Urinary bladder (tissue), 4 donors: ENCODE data around the gene MAGI2. TPM values are rescaled to one million over a fixed set of nuclear protein-coding genes. Genes with fewer than 3 reads are reported as not detected.

Experiments used
- DNase-seq: peaks from one replicate; pipeline ENCODE4 v3.0.0-alpha.2; 2015; ENCODE audit errors: extremely low spot score
- H3K27ac ChIP-seq: one replicate; pipeline ENCODE4 v1.5.1; 2013; ENCODE audit warnings: low read depth, mild to moderate bottlenecking, moderate library complexity
- H3K36me3 ChIP-seq: one replicate; pipeline ENCODE4 v1.6.1; 2013; ENCODE audit warnings: mild to moderate bottlenecking, moderate library complexity; ENCODE audit not compliant: insufficient read depth
- H3K4me1 ChIP-seq: one replicate; pipeline ENCODE4 v1.6.1; 2013; ENCODE audit warnings: mild to moderate bottlenecking, moderate library complexity; ENCODE audit not compliant: insufficient read depth
- H3K4me3 ChIP-seq: one replicate; pipeline ENCODE4 v1.5.1; 2013; ENCODE audit warnings: low read depth, low read length
- WGBS: extraction: QIAGEN DNeasy Blood & Tissue Kit; methylation state at CpG from one replicate; pipeline ENCODE4 v1.1.7; 2013; 5-methylcytosine and 5-hydroxymethylcytosine counted together
- polyA plus RNA-seq: library from polyadenylated mRNA; stranded (reverse); fragments of 200-250 nt; gene quantifications from one replicate; pipeline ENCODE4 v1.2.3, GENCODE V29; 2013
- total RNA-seq: library from RNA; depleted of rRNA; stranded (reverse); fragments of >200 nt; gene quantifications from one replicate; pipeline ENCODE4 v1.2.3, GENCODE V29; 2014
- donor health status: healthy with polysubstance abuse.
- donor health status: healthy.

MAGI2 gene
- total and polyA plus RNA-seq, 2 donors, result 7.6 to 37.4 TPM

GRCh38 chr7:78112488-78112887, 1341.0 kb downstream of the MAGI2 start:
- no peak overlapping the region for H3K27ac ChIP-seq
- H3K36me3 ChIP-seq, result no peaks in the 10 kb centered on the region
- DNase-seq, result no peak
- 91% methylated on average over 5 of the region's 5 CpGs for WGBS
- no peak overlapping the region for H3K4me3 ChIP-seq
- H3K4me1 ChIP-seq, result no peaks in the 10 kb centered on the region

GRCh38 chr7:78111386-78111785, 1342.1 kb downstream of the MAGI2 start:
- Histone ChIP-seq H3K36me3 (no peaks in the 10 kb centered on the region), H3K27ac (no peak overlapping the region), H3K4me3 (no peak overlapping the region), H3K4me1 (no peaks in the 10 kb centered on the region)
- DNase-seq, result no peak
- 63% methylated on average over 3 of the region's 3 CpGs for WGBS

GRCh38 chr7:78103475-78103874, 1350.0 kb downstream of the MAGI2 start:
- Histone ChIP-seq H3K4me3 (no peak overlapping the region), H3K36me3 (no peaks in the 10 kb centered on the region), H3K4me1 (no peaks in the 10 kb centered on the region), H3K27ac (no peak overlapping the region)
- WGBS, result 82% methylated on average over 4 of the region's 4 CpGs
- DNase-seq, result no peak

- no peak for DNase-seq
- Histone ChIP-seq H3K4me1 (no peaks in the 10 kb centered on the region), H3K36me3 (no peaks in the 10 kb centered on the region), H3K27ac (no peak overlapping the region), H3K4me3 (no peak overlapping the region)
Measured at GRCh38 chr7:78101076-78101475, 1352.4 kb downstream of the MAGI2 start.

GRCh38 chr7:78099715-78100394, 1353.6 kb downstream of the MAGI2 start:
- H3K4me1 ChIP-seq, result no peaks in the 10 kb centered on the region
- DNase-seq, result no peak
- WGBS, result 72% methylated on average over 3 of the region's 3 CpGs
- H3K36me3 ChIP-seq, result no peaks in the 10 kb centered on the region
- H3K27ac ChIP-seq, result no peak overlapping the region
- H3K4me3 ChIP-seq, result no peak overlapping the region

- H3K4me1 ChIP-seq, result no peaks in the 10 kb centered on the region
- no peak for DNase-seq
- no peak overlapping the region for H3K4me3 ChIP-seq
- H3K27ac ChIP-seq, result no peak overlapping the region
- H3K36me3 ChIP-seq, result no peaks in the 10 kb centered on the region
Measured at GRCh38 chr7:78095549-78095948, 1357.9 kb downstream of the MAGI2 start.

- H3K27ac ChIP-seq, result no peak overlapping the region
- no peak for DNase-seq
- 92% methylated on average over 3 of the region's 3 CpGs for WGBS
- H3K36me3 ChIP-seq, result no peaks in the 10 kb centered on the region
- H3K4me3 ChIP-seq, result no peak overlapping the region
- H3K4me1 ChIP-seq, result no peaks in the 10 kb centered on the region
Measured at GRCh38 chr7:78092331-78092730, 1361.1 kb downstream of the MAGI2 start.

GRCh38 chr7:78090616-78091015, 1362.9 kb downstream of the MAGI2 start:
- no peaks in the 10 kb centered on the region for H3K4me1 ChIP-seq
- H3K36me3 ChIP-seq, result no peaks in the 10 kb centered on the region
- no peak for DNase-seq
- no peak overlapping the region for H3K4me3 ChIP-seq
- no peak overlapping the region for H3K27ac ChIP-seq

GRCh38 chr7:78083476-78084120, 1369.9 kb downstream of the MAGI2 start:
- DNase-seq, result no peak
- H3K4me1 ChIP-seq, result no peaks in the 10 kb centered on the region
- 80% methylated on average over 6 of the region's 6 CpGs for WGBS

GRCh38 chr7:78082556-78082955, 1370.9 kb downstream of the MAGI2 start:
- Histone ChIP-seq H3K4me3 (no peak overlapping the region), H3K27ac (no peak overlapping the region), H3K4me1 (no peaks in the 10 kb centered on the region), H3K36me3 (no peaks in the 10 kb centered on the region)
- no peak for DNase-seq
- WGBS, result 92% methylated on average over 5 of the region's 5 CpGs

More at GRCh38 chr7:78083476-78084120, 1369.9 kb downstream of the MAGI2 start:
- H3K36me3 ChIP-seq, result no peaks in the 10 kb centered on the region
- no peak overlapping the region for H3K4me3 ChIP-seq
- no peak overlapping the region for H3K27ac ChIP-seq

GRCh38 chr7:78081888-78082287, 1371.6 kb downstream of the MAGI2 start:
- Histone ChIP-seq H3K36me3 (no peaks in the 10 kb centered on the region), H3K4me3 (no peak overlapping the region), H3K4me1 (no peaks in the 10 kb centered on the region), H3K27ac (no peak overlapping the region)
- DNase-seq, result no peak
- WGBS, result 82% methylated on average over 4 of the region's 4 CpGs

- Histone ChIP-seq H3K4me1 (no peaks in the 10 kb centered on the region), H3K27ac (no peak overlapping the region), H3K4me3 (no peak overlapping the region), H3K36me3 (no peaks in the 10 kb centered on the region)
- 93% methylated on average over 1 of the region's 1 CpG for WGBS
- no peak for DNase-seq
Measured at GRCh38 chr7:78081344-78081743, 1372.1 kb downstream of the MAGI2 start.

GRCh38 chr7:78080811-78081210, 1372.7 kb downstream of the MAGI2 start:
- H3K36me3 ChIP-seq, result no peaks in the 10 kb centered on the region
- 90% methylated on average over 4 of the region's 4 CpGs for WGBS
- no peaks in the 10 kb centered on the region for H3K4me1 ChIP-seq
- H3K4me3 ChIP-seq, result no peak overlapping the region
- H3K27ac ChIP-seq, result no peak overlapping the region
- DNase-seq, result no peak

- Histone ChIP-seq H3K27ac (no peak overlapping the region), H3K36me3 (no peaks in the 10 kb centered on the region), H3K4me3 (no peak overlapping the region), H3K4me1 (no peaks in the 10 kb centered on the region)
- 68% methylated on average over 2 of the region's 2 CpGs for WGBS
- DNase-seq, result no peak
Measured at GRCh38 chr7:78080241-78080640, 1373.2 kb downstream of the MAGI2 start.
